Measurements from ENCODE around the gene DNAH11.

DNA sequence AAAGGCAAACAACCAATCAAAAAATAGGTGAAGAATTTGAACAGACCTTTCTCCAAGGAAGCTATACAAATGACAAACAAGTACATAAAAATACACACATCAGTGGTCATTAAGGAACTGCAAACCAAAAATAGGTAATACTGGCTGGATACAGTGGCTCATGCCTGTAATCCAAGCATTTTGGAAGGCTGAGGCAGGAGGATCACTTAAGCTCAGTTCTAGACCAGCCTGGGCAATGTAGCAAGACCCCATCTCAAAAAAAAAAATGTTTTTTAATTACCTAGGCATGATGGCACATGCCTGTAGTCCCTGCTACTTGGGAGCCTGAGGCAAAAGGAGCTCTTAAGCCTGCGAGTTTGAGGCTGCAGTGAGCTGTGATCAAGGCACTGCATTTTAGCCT, 383.6 kb downstream of the DNAH11 start:
- no peak for TF ChIP-seq CTCF (IDR thresholded peaks at IDR 0.05)
- no peak for TF ChIP-seq POLR2A (IDR thresholded peaks at IDR 0.05)
- TF ChIP-seq EP300 (IDR thresholded peaks at IDR 0.05), result no peak

Measured in tibial nerve (tissue), 4 donors.